SK-N-SH treated with all-trans-retinoic acid at 6 μM for 48 hours (cell line): ENCODE measurements around the gene LSM12.

Experiments
- CSDC2 ChIP-seq: fragments of 250-450 bp; sonication (Bioruptor Pico); IDR thresholded peaks from 2 replicates; pipeline ENCODE4 v1.5.0; 2020; ENCODE audit warnings: mild to moderate bottlenecking, moderate library complexity
- GLIS3 ChIP-seq: fragments of 250-450 bp; sonication (Bioruptor Pico); IDR thresholded peaks from 2 replicates; pipeline ENCODE4 v1.5.0; 2020; ENCODE audit warnings: mild to moderate bottlenecking, moderate library complexity
- SNAI2 ChIP-seq: fragments of 250-450 bp; sonication (Bioruptor Pico); IDR thresholded peaks from 2 replicates; pipeline ENCODE4 v1.5.0; 2020; ENCODE audit warnings: mild to moderate bottlenecking, moderate library complexity
- TCF4 ChIP-seq: fragments of 250-450 bp; sonication (Bioruptor Pico); IDR thresholded peaks from 2 replicates; pipeline ENCODE4 v1.8.0; 2021; ENCODE audit warnings: mild to moderate bottlenecking, moderate library complexity, borderline replicate concordance
- ZFP3 ChIP-seq: fragments of 250-450 bp; sonication (Bioruptor Pico); IDR thresholded peaks from 2 replicates; pipeline ENCODE4 v1.5.0; 2020; ENCODE audit warnings: mild to moderate bottlenecking, moderate library complexity
- TF ChIP-seq, protein P1 (sequence below): fragments of 250-450 bp; sonication (Bioruptor Pico); IDR thresholded peaks from 2 replicates; pipeline ENCODE4 v1.5.1; 2020; ENCODE audit warnings: low read depth, mild to moderate bottlenecking, moderate library complexity
- TF ChIP-seq, protein P2 (sequence below): fragments of 250-450 bp; sonication (Bioruptor Pico); IDR thresholded peaks from 2 replicates; pipeline ENCODE4 v1.8.0; 2020; ENCODE audit warnings: mild to moderate bottlenecking, moderate library complexity, borderline replicate concordance
- TF ChIP-seq, protein P3 (sequence below): fragments of 250-450 bp; sonication (Bioruptor Pico); IDR thresholded peaks from 2 replicates; pipeline ENCODE4 v1.5.0; 2020; ENCODE audit warnings: mild to moderate bottlenecking, moderate library complexity

DNA sequence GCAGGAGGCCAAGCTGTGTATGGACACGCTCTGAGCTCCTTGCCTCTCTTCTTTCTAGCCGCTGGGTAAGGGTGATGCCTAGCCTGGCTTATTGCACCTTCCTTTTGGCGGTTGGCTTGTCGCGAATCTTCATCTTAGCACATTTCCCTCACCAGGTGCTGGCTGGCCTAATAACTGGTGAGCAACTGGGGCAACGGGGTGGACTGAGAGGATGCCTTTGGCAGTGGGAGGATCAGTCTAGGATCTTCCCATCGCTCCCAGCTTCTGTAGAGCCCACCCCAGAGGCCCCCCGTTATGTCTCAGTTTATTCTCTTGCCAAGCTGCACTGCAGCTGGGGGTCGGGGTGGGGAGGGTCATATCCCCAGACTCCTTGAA is 8.4 kb upstream of the LSM12 start:
- TF ChIP-seq ZFP3 (no peak), CSDC2 (CRISPR knock-in tag) (no peak), GLIS3 (CRISPR knock-in tag) (no peak), TCF4 (CRISPR knock-in tag) (no peak), SNAI2 (CRISPR knock-in tag) (no peak)
- TF ChIP-seq, protein P1, sequence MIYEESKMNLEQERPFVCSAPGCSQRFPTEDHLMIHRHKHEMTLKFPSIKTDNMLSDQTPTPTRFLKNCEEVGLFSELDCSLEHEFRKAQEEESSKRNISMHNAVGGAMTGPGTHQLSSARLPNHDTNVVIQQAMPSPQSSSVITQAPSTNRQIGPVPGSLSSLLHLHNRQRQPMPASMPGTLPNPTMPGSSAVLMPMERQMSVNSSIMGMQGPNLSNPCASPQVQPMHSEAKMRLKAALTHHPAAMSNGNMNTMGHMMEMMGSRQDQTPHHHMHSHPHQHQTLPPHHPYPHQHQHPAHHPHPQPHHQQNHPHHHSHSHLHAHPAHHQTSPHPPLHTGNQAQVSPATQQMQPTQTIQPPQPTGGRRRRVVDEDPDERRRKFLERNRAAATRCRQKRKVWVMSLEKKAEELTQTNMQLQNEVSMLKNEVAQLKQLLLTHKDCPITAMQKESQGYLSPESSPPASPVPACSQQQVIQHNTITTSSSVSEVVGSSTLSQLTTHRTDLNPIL (CRISPR knock-in tag), result no peak
- TF ChIP-seq, protein P2, sequence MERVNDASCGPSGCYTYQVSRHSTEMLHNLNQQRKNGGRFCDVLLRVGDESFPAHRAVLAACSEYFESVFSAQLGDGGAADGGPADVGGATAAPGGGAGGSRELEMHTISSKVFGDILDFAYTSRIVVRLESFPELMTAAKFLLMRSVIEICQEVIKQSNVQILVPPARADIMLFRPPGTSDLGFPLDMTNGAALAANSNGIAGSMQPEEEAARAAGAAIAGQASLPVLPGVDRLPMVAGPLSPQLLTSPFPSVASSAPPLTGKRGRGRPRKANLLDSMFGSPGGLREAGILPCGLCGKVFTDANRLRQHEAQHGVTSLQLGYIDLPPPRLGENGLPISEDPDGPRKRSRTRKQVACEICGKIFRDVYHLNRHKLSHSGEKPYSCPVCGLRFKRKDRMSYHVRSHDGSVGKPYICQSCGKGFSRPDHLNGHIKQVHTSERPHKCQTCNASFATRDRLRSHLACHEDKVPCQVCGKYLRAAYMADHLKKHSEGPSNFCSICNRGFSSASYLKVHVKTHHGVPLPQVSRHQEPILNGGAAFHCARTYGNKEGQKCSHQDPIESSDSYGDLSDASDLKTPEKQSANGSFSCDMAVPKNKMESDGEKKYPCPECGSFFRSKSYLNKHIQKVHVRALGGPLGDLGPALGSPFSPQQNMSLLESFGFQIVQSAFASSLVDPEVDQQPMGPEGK, result no peak
- TF ChIP-seq, protein P3, sequence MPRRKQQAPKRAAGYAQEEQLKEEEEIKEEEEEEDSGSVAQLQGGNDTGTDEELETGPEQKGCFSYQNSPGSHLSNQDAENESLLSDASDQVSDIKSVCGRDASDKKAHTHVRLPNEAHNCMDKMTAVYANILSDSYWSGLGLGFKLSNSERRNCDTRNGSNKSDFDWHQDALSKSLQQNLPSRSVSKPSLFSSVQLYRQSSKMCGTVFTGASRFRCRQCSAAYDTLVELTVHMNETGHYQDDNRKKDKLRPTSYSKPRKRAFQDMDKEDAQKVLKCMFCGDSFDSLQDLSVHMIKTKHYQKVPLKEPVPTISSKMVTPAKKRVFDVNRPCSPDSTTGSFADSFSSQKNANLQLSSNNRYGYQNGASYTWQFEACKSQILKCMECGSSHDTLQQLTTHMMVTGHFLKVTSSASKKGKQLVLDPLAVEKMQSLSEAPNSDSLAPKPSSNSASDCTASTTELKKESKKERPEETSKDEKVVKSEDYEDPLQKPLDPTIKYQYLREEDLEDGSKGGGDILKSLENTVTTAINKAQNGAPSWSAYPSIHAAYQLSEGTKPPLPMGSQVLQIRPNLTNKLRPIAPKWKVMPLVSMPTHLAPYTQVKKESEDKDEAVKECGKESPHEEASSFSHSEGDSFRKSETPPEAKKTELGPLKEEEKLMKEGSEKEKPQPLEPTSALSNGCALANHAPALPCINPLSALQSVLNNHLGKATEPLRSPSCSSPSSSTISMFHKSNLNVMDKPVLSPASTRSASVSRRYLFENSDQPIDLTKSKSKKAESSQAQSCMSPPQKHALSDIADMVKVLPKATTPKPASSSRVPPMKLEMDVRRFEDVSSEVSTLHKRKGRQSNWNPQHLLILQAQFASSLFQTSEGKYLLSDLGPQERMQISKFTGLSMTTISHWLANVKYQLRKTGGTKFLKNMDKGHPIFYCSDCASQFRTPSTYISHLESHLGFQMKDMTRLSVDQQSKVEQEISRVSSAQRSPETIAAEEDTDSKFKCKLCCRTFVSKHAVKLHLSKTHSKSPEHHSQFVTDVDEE (CRISPR knock-in tag), result no peak
